Prostate gland (tissue), 2 donors: Measurements from ENCODE around the gene UPK1B.
"Not testable (repeated sequence)": the region's sequence is repeated elsewhere in the genome, so short reads cannot be mapped to it uniquely, and the experiment has no call there.

Source experiments
- POLR2A ChIP-seq: fragments of 450-650 bp; IDR thresholded peaks from one replicate; pipeline ENCODE4 v1.6.1; 2016; ENCODE audit warnings: antibody characterized with exemption, mild to moderate bottlenecking
- POLR2AphosphoS5 ChIP-seq: sonication (generic); formaldehyde crosslinking; IDR thresholded peaks from one replicate; pipeline ENCODE4 v1.6.1; 2017; ENCODE audit warnings: antibody characterized with exemption
- TF ChIP-seq, protein P1 (sequence below), 4 experiments: fragments of 200-600 bp in 2 of 4; fragments of 450-650 bp in 2 of 4; sonication (generic) in 2 of 4; IDR thresholded peaks; 1 replicate in 3 of 4; 2 replicates in 1 of 4; pipeline ENCODE4 v1.5.1; 2016 to 2019; ENCODE audit warnings: antibody characterized with exemption in 4 of 4, mild to moderate bottlenecking in 2 of 4, moderate library complexity in 2 of 4

DNA sequence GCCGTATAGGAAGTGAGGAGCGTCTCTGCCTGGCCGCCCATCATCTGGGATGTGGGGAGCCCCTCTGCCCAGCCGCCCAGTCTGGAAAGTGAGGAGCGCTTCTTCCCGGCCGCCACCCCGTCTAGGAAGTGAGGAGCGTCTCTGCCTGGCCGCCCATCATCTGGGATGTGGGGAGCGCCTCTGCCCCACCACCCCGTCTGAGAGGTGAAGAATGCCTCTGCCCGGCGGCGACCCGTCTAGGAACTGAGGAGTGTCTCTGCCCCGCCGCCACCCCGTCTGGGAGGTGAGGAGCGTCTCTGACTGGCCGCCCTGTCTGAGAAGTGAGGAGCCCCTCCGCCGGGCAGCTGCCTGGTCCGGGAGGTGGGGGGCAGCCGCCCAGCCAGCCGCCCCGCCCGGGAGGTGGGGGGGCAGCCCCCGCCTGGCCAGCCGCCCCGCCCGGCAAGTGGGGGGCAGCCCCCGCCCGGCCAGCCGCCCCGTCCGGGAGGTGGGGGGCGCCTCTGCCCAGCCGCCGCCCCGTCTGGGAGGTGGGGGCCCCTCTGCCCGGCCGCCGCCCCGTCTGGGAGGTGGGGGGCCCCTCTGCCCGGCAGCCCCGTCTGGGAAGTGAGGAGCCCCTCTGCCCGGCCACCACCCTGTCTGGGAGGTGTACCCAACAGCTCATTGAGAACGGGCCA is 69.1 kb downstream of the UPK1B start:
- not testable (repeated sequence) for TF ChIP-seq POLR2A, POLR2AphosphoS5
- TF ChIP-seq, protein P1, sequence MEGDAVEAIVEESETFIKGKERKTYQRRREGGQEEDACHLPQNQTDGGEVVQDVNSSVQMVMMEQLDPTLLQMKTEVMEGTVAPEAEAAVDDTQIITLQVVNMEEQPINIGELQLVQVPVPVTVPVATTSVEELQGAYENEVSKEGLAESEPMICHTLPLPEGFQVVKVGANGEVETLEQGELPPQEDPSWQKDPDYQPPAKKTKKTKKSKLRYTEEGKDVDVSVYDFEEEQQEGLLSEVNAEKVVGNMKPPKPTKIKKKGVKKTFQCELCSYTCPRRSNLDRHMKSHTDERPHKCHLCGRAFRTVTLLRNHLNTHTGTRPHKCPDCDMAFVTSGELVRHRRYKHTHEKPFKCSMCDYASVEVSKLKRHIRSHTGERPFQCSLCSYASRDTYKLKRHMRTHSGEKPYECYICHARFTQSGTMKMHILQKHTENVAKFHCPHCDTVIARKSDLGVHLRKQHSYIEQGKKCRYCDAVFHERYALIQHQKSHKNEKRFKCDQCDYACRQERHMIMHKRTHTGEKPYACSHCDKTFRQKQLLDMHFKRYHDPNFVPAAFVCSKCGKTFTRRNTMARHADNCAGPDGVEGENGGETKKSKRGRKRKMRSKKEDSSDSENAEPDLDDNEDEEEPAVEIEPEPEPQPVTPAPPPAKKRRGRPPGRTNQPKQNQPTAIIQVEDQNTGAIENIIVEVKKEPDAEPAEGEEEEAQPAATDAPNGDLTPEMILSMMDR (IDR thresholded peaks at IDR 0.05), result not testable (repeated sequence)
